ENCODE results near the gene SLC11A2. TPM values are rescaled to one million over a fixed set of nuclear protein-coding genes. Genes with fewer than 3 reads are reported as not detected.

SLC11A2 gene
- total and polyA plus RNA-seq, 2 of the 8 experiments (the other 6 are each of a cell fraction or from before 2014, with no cell fraction given) = 55.0 to 61.5 TPM

DNA sequence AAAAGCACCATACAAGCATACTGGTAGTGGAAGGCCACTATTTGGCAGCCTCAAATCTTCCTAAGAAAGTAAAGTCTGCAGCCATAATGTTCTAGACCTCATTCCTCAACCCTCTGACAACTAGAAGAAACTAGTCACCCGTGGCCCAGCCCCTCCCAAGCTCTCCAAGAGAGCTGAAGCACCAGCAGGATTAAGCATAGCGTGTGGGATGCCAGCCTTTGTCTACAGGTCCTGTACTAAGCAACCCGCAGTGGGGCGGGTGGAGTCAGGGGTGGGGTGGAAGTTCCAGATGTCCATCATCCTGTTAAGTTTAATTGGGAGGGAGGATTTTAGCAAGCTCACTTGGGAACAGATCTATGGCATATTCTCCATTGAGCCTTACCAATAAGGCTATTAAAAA is 14.2 kb downstream of the SLC11A2 start:
- no peak overlapping the region for H3K23ac ChIP-seq (ENCODE audit: insufficient read length)
- peaks cover 0 to 4% (median 2%) of the 10 kb centered on the region in 4 experiments; a peak in 3 of 7 replicates for H3K4me1 ChIP-seq (replicated peaks in 1 of 4; ENCODE audit: control insufficient read depth in 3 of 4, insufficient read depth in 4 of 4, low read length in 3 of 4)
- H3K36me3 ChIP-seq (ENCODE audit: control insufficient read depth in 2 of 4, insufficient read depth in 4 of 4, low read length in 3 of 4) = peaks cover 0 to 4% (median 0%) of the 10 kb centered on the region in 4 experiments; a peak in 3 of 8 replicates
- DNase-seq (ENCODE audit: low read depth in 1 of 2, low spot score in 2 of 2) = no peak
- H2AK5ac ChIP-seq (ENCODE audit: low read depth, low read length) = no peak overlapping the region
- H3K4ac ChIP-seq (replicated peaks; ENCODE audit: insufficient read length, low read depth, low read length) = no peak overlapping the region
- H3K23me2 ChIP-seq (ENCODE audit: low read depth, low read length) = no peaks in the 10 kb centered on the region
- H2BK12ac ChIP-seq (ENCODE audit: low read depth, low read length) = no peak overlapping the region
- no peaks in the 10 kb centered on the region for H3K9me3 ChIP-seq (ENCODE audit: insufficient read depth in 2 of 2, low read depth in 1 of 2, low read length in 1 of 2)
- H3K14ac ChIP-seq (ENCODE audit: insufficient read length) = no peak overlapping the region
- no peak overlapping the region for H3K4me2 ChIP-seq (ENCODE audit: insufficient read depth in 1 of 2, low read depth in 2 of 2, low read length in 2 of 2)
- no peak overlapping the region for H2BK120ac ChIP-seq (replicated peaks; ENCODE audit: low read depth, low read length)
- no peak overlapping the region for H2BK20ac ChIP-seq (ENCODE audit: low read length)
- ChIA-PET CTCF (ENCODE audit: partially characterized antibody) (interaction anchor here (0.9 to 1.6 kb wide), 3 partner anchors 9 to 187 kb away, joined by 3 to 5 read pairs (median 3); no protein-coding TSS in a partner anchor), POLR2A (ENCODE audit: partially characterized antibody) (interaction anchor here (0.6 to 3.3 kb wide), 4 partner anchors 14 to 324 kb away, joined by 3 to 12 read pairs (median 4); partner anchors contain the start of gene SLC11A2)
- no peak overlapping the region for H3K4me3 ChIP-seq (ENCODE audit: extremely low read depth in 1 of 4, insufficient read depth in 2 of 4, low read depth in 3 of 4, low read length in 4 of 4)
- H3K79me2 ChIP-seq (ENCODE audit: control insufficient read depth in 1 of 2, insufficient read depth in 2 of 2, low read length in 2 of 2) = peaks cover 0 to 56% of the 10 kb centered on the region in 2 experiments; a peak in 2 of 4 replicates
- H3K18ac ChIP-seq (ENCODE audit: extremely low read depth, low read length) = no peak overlapping the region
- no peaks in the 10 kb centered on the region for H4K20me1 ChIP-seq (replicated peaks in 1 of 2; ENCODE audit: control insufficient read depth in 1 of 2, insufficient read depth in 2 of 2, low read length in 2 of 2)
- 86% methylated on average over 4 of the region's 4 CpGs; no CpG with 5 or more reads in 1 of the 2 experiments for WGBS, 2 experiments (ENCODE audit: extremely low coverage in 1 of 2, insufficient coverage in 1 of 2, insufficient read length in 1 of 2, insufficient replicate concordance in 2 of 2, low coverage in 1 of 2, low lambda C conversion rate in 2 of 2, missing lambda C conversion rate in 1 of 2)
- H2BK15ac ChIP-seq (ENCODE audit: low read length) = no peak overlapping the region
- peaks cover 2% of the 10 kb centered on the region; the same call in 1 of the 2 replicates for H3K79me1 ChIP-seq (ENCODE audit: low read depth, low read length)
- H3K27ac ChIP-seq (ENCODE audit: low read depth, low read length) = no peak overlapping the region
- no peak overlapping the region for H2BK5ac ChIP-seq (ENCODE audit: low read depth, low read length)
- no peak overlapping the region for H3K9ac ChIP-seq (replicated peaks in 1 of 4; ENCODE audit: extremely low read depth in 1 of 4, low read depth in 3 of 4, low read length in 3 of 4)
- H3K56ac ChIP-seq (replicated peaks; ENCODE audit: insufficient read length, low read depth, low read length) = no peak overlapping the region
- H4K8ac ChIP-seq (ENCODE audit: extremely low read depth, insufficient read depth, low read length) = no peak overlapping the region
- FAIRE-seq = no peak
- no peak overlapping the region for H2AFZ ChIP-seq (ENCODE audit: low read length)
- no peaks in the 10 kb centered on the region for H3K27me3 ChIP-seq (replicated peaks in 1 of 4; ENCODE audit: control insufficient read depth in 3 of 4, extremely low read depth in 1 of 4, insufficient read depth in 3 of 4, low read length in 3 of 4)
- H4K5ac ChIP-seq (ENCODE audit: insufficient read length, low read depth, low read length) = no peak overlapping the region
- no peak overlapping the region for H4K91ac ChIP-seq (replicated peaks; ENCODE audit: insufficient read length, low read length)
- no peak for TF ChIP-seq SP2 (IDR thresholded peaks at IDR 0.05; ENCODE audit: low read length)
- no peak for TF ChIP-seq BACH1 (IDR thresholded peaks at IDR 0.05; ENCODE audit: low read length)
- TF ChIP-seq TBP (IDR thresholded peaks at IDR 0.05; ENCODE audit: low read depth, low read length) = no peak
- TF ChIP-seq HDAC6 (IDR thresholded peaks at IDR 0.05; ENCODE audit: low read depth, low read length) = no peak
- TF ChIP-seq, protein P1, sequence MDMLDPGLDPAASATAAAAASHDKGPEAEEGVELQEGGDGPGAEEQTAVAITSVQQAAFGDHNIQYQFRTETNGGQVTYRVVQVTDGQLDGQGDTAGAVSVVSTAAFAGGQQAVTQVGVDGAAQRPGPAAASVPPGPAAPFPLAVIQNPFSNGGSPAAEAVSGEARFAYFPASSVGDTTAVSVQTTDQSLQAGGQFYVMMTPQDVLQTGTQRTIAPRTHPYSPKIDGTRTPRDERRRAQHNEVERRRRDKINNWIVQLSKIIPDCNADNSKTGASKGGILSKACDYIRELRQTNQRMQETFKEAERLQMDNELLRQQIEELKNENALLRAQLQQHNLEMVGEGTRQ (IDR thresholded peaks at IDR 0.05; ENCODE audit: low read length) = no peak
- TF ChIP-seq YY1 (IDR thresholded peaks at IDR 0.05; ENCODE audit: low read depth, low read length) = no peak
- TF ChIP-seq JUND (IDR thresholded peaks at IDR 0.05; ENCODE audit: low read length) = no peak
- TF ChIP-seq SUZ12 (IDR thresholded peaks at IDR 0.05; ENCODE audit: low read length) = no peak
- TF ChIP-seq, protein P2, sequence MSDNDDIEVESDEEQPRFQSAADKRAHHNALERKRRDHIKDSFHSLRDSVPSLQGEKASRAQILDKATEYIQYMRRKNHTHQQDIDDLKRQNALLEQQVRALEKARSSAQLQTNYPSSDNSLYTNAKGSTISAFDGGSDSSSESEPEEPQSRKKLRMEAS (IDR thresholded peaks at IDR 0.05) = no peak
- no peak for TF ChIP-seq SAP30 (IDR thresholded peaks at IDR 0.05; ENCODE audit: insufficient read depth, insufficient replicate concordance, low read length)
- TF ChIP-seq RFX5 (IDR thresholded peaks at IDR 0.05; ENCODE audit: borderline replicate concordance, low read depth, low read length) = no peak
- no peak for TF ChIP-seq KDM5A (IDR thresholded peaks at IDR 0.05; ENCODE audit: low read length)
- TF ChIP-seq KDM1A (IDR thresholded peaks at IDR 0.05; ENCODE audit: borderline replicate concordance, low read length) = no peak

Measured in H1 (cell line).